ENCODE measurements around the gene NR1I2.

GRCh38 chr3:119819806-119820205 lies 37.9 kb downstream of the NR1I2 start:
- TF ChIP-seq CTCF (conservative IDR thresholded peaks at IDR 0.05; ENCODE audit: low read length): no peak
- no peak for TF ChIP-seq EZH2phosphoT487 (IDR thresholded peaks at IDR 0.05; ENCODE audit: borderline replicate concordance)
